Measurements from ENCODE around the gene C4orf33.

- no peak for TF ChIP-seq POLR2A (IDR thresholded peaks at IDR 0.05)
- TF ChIP-seq CTCF (IDR thresholded peaks at IDR 0.05): no peak
Measured at GRCh38 chr4:129136433-129136832, 40.5 kb downstream of the C4orf33 start.
